HG03565 (cell line): ENCODE results near the gene IFT172.

Experiments used
- ATAC-seq: cut with Tn5 transposase; IDR thresholded peaks from one replicate; pipeline ENCODE4 v1.9.1; 2021; ENCODE audit warnings: mild to moderate bottlenecking, moderate library complexity; ENCODE audit not compliant: unreplicated experiment

Gene IFT172

DNA sequence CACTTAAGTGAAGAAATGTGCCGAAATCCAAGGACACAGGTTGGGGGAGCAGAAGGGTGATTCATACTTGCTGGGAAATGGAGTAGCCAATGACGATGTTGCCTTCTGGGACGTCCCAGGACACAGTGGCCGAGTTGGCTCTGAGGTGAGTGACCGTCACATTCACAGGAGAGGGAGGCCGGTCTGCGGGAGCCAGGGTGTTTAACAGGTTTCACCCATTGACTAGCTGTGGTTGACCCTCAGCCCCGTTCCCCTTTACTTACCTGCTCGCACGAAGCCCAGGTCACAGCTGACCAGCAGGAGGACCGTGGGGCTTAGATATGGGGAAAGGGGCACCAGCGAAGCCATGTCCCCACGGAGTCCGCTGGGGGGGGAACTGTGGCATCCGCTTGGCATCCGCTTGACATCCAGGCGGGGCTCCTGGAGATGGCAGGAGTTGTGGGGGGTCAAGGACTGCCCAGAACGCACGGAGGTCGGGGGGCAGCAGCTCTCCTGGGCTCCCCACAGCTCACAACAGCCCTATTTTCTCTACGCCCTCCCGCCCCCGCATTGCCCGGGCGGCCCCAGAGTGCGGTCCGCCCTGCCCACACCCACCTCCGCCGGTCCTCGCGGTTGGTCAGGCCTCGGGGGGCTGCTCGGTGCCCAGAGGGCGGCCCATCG lies 4.9 kb upstream of the IFT172 start:
- ATAC-seq = no peak

DNA sequence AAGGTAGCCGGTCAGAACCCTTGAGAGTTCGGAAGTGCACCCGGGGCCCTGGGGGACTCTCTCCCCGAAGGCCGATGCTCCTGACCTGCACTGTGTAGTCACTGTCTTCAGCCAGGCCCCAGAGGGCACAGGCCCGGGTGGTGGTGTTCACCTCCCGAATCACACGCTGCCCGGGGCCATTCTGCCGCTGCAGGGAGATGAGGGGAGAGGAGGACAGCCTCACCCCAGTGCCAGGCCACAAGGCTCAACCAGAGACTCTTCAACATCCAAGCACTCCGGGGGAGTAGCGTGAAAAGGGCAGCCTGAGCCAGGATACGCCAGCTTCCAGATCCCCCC lies 4.4 kb upstream of the IFT172 start:
- no peak for ATAC-seq

DNA sequence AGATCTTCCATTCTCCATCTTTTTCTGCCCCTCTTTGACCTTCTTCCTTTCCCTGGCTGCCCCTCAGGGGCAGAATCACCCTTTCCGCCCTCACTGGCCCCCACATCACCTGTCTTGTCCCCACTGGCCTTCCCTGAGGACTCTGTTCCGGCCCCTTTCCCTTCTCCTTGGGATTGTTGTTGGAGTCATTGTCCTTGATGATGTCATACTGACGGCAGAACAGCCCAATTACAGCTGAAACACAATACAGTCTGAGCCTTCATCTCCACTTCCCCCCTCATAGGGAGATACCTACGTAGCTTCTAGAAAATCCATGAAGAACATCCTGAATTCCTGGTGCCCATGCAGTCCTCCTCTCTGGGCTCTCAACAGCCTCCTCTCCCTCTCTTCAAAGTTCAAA lies 3.0 kb upstream of the IFT172 start:
- no peak for ATAC-seq

DNA sequence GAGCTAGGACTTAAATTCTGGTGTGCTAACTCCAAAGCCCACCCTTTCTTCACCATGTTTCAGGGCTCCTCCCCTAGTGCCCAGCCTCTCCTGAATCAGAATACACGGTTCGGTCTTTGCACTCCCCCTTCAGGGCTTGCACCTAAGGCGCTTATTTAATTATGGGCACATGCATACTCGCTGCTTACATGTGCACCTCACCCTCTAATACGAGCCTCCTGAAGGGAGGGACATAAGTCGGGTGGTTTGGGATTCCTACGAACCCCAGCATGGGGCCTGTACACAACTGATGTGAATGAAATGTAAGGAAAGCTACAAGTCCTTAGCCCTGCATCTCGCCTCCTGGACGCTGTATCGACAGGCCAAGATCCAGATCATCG lies 435 bp downstream of the IFT172 start:
- no peak for ATAC-seq

DNA sequence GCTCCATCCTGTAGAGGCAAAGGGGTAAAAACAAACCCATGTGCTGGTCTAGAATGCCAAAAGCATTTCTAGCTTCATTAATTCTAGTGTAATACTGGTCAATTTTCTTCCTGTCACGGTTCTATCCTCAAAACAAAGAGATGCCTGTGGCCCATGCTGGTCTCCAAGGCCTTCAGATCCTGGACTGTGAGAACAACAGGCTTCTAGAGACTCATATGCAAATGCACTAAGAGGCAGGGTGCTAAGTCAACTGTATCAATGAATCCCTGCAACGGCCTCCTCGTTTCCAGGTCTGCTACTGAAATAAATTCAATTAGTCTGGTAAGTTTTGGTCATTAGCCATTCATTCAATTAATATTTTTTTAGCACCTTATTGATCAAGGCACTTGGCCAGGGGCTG lies 4.0 kb downstream of the IFT172 start:
- ATAC-seq = no peak

DNA sequence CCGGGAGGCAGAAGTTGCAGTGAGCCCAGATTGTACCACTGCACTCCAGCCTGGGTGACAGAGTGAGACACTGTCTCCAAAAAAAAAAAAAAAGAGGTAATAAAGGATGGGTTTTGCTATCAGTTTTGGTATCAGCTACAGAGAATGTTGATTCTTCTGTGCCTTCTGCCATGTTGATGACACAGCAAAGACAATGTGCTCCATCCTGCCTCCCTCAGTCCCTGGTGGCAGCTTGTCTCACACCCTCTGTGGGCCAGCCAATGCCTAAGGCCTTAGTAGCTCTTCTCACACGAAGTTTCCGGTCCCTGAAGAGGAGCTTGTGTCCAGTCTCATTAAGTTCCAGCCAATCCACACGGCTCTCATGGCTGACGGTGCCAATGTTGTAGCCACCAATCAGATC lies 17.6 kb downstream of the IFT172 start:
- ATAC-seq = no peak

DNA sequence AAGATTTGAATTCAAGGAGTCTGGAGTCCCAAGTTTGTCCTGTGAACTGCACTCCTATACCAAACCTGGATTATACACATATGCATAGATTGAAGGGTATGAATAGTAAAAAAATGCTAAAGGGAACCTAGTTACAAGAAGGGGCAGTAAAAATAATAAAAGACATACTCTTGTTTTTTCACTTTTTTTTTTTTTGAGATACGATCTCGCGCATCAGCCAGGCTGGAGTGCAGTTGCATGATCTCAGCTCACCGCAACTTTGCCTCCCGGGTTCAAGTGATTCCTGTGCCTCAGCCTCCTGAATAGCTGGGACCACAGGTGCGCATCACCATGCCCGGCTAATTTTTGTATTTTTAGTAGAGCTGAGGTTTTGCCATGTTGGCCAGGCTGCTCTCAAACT lies 25.1 kb downstream of the IFT172 start:
- ATAC-seq = no peak

DNA sequence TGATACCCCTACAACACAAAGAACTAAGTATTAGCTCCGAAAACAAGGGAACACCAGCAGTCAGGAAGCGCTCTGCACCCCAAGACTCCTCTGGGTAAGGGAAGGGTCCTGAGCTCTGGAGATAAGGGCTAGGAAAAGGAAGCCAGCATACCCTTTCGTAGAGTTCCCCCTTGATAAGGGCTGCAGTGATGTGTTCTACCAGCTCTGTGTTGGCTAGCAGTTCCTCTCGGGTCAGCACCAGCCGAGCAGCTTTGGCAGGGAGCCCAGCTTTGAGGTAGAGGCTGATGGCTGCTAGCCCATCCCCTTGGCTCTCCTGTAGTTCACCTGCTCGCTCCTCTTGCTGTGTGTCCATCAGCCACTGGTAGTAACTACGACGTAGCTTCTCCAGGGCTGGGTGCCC lies 28.4 kb downstream of the IFT172 start:
- ATAC-seq = no peak

DNA sequence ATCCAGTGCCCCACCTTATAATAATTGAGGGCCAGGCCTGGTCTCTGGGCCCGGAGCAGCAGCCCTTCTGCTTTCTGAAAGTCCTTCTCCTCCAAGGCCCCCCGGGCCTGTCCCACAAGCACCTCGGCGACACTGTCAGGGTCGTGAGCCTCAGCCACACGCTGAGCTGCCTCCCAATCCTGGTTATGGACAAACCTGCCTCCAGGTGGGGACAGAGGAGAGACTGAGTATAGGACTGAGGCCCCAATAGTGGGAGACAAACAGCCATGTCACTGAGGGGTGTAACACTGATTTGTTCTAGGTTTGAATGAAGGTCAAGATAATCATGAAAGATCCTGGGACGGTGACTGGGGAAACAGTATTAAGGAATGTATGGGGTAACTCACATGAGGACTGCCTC lies 35.6 kb downstream of the IFT172 start:
- no peak for ATAC-seq

DNA sequence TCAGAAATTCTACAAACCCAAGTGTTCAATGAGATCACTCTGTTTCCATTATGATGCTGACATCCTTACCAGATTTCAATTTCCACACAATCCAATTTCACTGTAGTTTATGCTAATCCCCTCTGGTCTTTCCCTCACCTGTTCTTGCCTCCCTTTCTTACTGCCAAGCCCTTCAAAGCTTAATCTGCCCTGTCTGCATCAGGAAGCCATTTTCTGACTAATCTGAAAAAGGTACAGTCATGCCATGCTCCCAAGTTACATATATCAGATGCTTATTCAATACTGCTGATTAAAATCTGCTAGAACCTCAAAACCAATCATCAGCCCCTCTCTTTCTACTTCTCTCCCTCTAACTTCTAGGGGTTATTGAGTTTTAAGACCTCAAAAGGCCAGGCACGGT lies 38.4 kb downstream of the IFT172 start:
- no peak for ATAC-seq

DNA sequence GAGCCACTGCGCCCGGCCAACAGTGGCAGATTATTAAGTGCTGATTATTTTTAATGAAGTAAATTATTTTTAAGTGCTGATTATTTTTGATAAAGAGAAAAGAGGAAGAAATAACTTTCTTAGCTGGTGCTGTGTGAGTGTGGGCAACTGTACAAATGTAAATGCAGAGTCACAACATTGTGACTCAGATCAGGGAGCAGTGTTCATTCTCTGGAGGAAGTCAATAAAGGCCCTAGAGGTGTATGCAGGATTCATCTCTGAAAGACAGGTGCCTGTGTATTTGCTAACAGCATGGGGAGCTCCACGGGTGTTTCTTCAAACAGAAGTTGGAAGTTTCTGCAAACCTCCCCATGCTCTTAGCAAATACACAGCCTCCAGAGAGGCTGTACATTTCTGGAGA lies 41.2 kb downstream of the IFT172 start:
- no peak for ATAC-seq

DNA sequence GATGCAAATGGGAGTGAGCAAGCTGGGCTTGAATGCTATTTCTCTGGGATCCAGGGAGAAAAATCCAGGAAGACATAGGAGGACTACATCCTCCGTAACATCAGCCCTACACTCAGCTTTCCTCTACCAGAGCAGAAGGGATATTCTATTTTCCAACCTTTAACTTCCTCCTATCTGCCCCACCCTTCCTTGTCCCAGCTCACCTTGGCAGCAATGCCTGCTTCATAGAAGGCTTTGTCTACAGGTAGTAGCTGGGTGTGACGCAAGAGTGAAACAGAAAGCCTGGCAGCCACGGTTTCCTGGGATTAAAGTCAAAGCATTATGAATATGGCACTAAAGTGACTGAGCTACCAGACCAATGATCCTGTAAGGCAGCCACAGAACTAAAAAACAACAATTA lies 43.5 kb downstream of the IFT172 start:
- no peak for ATAC-seq

DNA sequence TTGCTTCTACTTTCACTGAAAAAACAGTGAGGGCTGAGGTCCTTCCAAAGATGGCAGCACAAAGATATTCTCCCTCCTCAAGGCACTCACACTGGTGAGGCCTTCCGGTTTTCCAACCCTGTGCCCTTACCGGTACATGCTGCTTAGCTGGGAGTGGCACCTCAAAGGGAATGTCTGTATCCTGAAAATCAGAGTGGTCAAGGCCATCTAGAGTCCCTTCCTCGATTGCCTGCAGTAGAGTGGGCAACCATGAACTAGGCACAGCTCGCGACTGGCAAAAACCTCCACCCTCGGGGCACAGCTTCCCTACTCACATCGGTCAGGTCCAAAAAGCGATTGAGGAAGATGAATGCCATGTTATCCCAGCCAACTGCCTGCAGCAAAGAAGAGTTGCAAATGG lies 43.9 kb downstream of the IFT172 start:
- no peak for ATAC-seq

DNA sequence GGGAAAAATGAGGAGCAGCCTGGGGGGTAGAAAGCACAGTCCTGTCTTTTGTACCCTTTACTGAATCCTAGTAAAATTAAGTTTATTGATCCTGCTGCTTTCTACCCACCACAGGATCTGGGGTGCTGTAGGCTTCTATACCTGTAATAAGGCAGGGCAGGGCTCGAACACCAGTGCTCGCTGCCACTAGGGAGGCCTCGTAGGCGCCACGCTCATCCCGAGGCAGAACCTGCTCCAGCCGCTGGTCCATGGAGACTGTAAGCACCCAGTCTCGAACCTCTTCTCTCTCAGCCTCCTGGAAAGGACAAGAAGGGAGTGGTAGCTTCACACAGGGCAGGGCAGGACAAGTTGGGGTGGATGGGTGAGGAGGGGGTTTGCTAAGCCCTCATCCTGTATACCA lies 44.4 kb downstream of the IFT172 start:
- ATAC-seq = no peak

DNA sequence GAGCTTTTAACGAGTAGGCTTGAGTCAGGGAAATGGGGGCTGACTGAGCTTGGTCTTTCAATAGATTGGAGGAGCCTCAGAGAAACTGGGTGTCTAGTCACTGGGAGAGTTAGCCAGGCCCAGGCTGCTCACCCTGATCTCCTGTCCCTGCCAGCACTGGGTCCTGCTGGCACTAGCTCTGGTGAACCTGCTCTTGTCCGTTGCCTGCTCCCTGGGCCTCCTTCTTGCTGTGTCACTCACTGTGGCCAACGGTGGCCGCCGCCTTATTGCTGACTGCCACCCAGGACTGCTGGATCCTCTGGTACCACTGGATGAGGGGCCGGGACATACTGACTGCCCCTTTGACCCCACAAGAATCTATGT lies 46.6 kb downstream of the IFT172 start:
- ATAC-seq = no peak

DNA sequence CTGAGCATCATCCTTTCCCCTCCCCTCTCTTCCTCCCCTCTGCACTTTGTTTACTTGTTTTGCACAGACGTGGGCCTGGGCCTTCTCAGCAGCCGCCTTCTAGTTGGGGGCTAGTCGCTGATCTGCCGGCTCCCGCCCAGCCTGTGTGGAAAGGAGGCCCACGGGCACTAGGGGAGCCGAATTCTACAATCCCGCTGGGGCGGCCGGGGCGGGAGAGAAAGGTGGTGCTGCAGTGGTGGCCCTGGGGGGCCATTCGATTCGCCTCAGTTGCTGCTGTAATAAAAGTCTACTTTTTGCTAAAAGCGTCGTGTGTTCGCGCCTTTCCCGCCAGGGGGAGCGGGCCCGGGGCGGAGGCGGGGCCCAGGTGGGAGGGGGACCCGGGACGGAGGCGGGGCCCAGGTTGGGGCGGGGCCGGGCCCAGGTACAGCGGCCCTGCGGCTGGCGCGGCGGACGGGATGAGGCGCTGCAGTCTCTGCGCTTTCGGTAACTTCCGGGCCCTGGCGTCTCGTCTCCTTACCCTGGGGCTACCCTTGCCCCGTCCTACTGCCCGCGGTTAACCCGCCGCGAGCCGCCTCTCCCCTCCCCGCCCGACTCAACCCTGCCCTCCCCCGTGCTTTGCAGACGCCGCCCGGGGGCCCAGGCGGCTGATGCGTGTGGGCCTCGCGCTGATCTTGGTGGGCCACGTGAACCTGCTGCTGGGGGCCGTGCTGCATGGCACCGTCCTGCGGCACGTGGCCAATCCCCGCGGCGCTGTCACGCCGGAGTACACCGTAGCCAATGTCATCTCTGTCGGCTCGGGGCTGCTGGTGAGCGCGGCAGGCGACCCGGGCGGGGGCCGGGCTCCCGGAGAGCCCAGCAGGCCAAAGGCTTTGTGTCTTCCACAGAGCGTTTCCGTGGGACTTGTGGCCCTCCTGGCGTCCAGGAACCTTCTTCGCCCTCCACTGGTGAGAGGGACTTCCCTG lies 47.3 kb downstream of the IFT172 start, which contains the start of gene KRTCAP3:
TSS of gene KRTCAP3 (plus strand) at position 424 of the 962 bp plus-strand sequence. CDS start at position 456, 32 bp downstream.
- ATAC-seq = no peak

DNA sequence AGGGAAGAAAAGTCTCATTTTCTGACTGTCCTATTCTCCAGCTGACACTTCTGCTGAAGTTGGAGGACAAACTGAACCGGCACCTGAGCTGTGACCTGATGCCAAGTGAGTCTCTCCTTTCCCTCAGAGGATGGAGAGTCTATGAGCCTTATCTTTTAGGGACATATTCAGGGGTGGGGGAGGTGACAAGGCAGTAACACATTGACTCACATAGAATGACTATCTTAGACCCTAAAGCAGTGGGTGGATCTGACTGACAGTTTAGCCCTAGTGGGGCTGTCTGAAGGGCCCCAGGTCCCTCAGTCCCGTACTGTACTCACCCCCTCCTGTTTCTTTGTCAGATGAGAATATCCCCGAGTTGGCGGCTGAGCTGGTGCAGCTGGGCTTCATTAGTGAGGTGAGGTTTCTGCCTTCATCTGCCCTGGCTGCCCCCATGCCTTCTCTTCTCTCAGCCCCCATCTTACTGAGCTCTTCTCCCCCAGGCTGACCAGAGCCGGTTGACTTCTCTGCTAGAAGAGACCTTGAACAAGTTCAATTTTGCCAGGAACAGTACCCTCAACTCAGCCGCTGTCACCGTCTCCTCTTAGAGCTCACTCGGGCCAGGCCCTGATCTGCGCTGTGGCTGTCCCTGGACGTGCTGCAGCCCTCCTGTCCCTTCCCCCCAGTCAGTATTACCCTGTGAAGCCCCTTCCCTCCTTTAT lies 48.2 kb downstream of the IFT172 start:
- no peak for ATAC-seq

DNA sequence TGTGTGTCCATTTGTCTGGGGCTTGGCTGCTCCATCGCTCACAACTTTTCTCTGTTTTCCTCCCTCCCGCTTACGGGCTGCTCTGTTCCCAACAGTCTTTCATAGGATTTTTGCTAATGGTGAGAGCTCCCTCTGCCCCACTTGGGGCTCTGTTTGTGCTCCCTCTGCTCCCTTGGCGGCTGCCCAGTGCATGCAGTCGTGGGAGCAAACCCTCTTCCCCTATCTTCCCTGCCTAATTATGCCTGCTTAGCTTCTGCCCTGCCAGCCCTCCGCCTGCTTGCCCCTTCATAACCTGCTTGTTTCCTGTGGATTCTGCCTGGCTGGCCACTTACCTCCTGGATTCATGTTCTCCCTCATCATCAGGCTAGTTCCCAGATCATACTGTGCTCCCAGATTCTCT lies 53.9 kb downstream of the IFT172 start:
- ATAC-seq = no peak

DNA sequence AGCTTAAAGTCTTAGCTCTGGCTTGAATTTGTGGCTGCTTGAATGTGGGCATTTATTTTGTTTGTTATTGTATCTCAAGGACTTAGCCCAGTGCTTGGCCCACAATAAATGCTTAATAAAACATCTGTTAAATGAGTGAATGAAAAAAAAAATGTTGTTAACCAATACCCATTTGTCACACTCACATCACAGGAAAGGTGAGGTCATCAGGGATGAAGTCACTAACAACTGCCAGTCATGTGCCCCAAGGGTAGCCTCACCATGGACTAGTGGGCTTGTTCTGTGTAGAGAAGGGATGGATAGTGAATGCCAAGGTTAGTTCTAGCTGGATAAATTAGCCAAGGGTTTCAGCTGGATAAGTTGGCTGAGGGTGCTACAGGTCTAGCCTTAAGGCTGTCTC lies 58.1 kb downstream of the IFT172 start:
- ATAC-seq = no peak

DNA sequence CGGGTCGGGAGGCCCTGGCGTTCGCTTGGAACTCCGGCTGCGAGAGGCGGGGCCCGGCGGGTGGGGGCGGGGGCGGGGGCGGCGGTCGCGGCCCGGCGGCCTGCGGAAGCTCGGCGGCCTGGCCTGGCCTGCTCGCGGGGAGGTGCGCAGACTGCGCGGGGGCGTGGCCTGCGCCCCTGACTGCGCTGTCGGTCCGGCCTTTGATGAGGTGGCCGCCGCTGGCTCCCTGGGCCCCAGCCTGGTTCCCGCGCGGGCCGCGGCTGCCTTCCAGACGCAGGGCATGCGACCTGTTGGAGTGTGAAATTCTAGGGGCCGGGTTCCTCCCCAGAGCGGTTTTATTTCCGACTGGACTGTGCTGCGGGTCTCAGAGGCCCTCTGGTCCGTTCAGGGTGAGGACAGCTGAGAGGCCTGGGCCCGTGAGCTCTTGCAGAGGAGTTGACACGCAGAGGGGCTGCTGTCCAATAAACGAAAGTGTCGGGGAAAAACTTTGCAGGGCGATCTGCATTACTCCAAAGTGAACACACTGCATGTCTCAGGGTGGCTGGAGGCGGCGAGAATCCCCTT lies 60.5 kb downstream of the IFT172 start:
- ATAC-seq = peak; percentile 36

DNA sequence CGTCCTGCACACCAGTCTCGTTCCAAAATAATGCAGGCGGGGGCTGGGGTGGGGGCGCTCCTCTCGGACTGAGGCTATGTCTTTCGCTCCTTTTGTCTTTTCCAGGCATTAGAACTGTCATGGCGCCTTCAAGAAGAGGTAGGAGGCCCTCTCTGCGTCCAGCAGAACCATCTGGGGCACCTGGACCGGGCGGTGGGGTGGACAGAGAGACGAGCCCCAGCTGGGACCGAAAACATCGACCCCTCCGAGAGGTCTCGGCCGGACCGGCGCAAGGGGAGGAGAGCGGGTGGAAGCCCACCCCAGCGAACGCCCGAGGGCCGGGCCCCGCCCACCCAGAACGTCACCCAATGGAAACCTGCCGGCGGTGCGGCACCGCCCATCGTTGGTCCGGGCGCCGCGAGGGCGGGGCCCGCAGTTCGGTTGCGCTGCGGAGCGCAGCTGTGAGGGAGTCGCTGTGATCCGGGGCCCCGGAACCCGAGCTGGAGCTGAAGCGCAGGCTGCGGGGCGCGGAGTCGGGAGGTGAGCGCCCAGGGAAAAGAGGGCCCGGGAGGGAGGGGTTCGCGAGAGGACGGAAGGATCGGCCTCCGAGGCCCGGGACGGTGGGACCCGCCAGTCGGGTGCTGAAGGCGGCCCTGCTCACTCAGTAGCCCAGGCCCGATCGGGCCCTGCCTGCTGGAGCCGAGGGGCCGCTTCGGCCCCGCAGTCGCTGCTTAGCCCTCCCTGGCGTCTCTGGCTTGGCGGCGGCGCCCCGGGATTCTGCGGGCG lies 61.1 kb downstream of the IFT172 start, which contains the start of gene NRBP1:
TSS of gene NRBP1 (plus strand) at position 419 of the 765 bp plus-strand sequence. CDS start 4,643 bp downstream, outside the sequence.
- ATAC-seq = peak; percentile 85
